Stimulated activated CD8-positive, alpha-beta memory T cell treated with anti-CD3 and anti-CD28 coated beads, Interleukin-7, amount 100 ng/mL, for 4 hours (primary cell): ENCODE data around the gene MRPS6.

ENCODE experiments used
- DNase-seq, 2 donors: peaks; one replicate each; pipeline ENCODE4 v3.0.0-alpha.2; 2020; ENCODE audit warnings: low read depth in 2 of 2

MRPS6 gene

GRCh38 chr21:34132926-34133325 lies 59.5 kb downstream of the MRPS6 start:
- DNase-seq: no peak

GRCh38 chr21:34133392-34133791 lies 60.0 kb downstream of the MRPS6 start:
- DNase-seq: no peak

GRCh38 chr21:34133802-34134201 lies 60.4 kb downstream of the MRPS6 start:
- no peak for DNase-seq

GRCh38 chr21:34135330-34135729 lies 62.0 kb downstream of the MRPS6 start:
- no peak for DNase-seq

- no peak for DNase-seq
Measured at GRCh38 chr21:34141373-34141772, 68.0 kb downstream of the MRPS6 start.

GRCh38 chr21:34143685-34144182 lies 70.4 kb downstream of the MRPS6 start:
- no peak for DNase-seq

GRCh38 chr21:34144224-34144623 lies 70.8 kb downstream of the MRPS6 start:
- no peak for DNase-seq

- DNase-seq: no peak
Measured at GRCh38 chr21:34147792-34148418, 74.5 kb downstream of the MRPS6 start.

- no peak for DNase-seq
Measured at GRCh38 chr21:34148419-34148804, 75.0 kb downstream of the MRPS6 start.

- no peak for DNase-seq
Measured at GRCh38 chr21:34148826-34149558, 75.6 kb downstream of the MRPS6 start.

- DNase-seq: no peak
Measured at GRCh38 chr21:34152500-34152899, 79.1 kb downstream of the MRPS6 start.

GRCh38 chr21:34154878-34155277 lies 81.5 kb downstream of the MRPS6 start:
- no peak for DNase-seq

- DNase-seq: no peak
Measured at GRCh38 chr21:34156957-34157356, 83.6 kb downstream of the MRPS6 start.

GRCh38 chr21:34157521-34157920 lies 84.1 kb downstream of the MRPS6 start:
- DNase-seq: no peak

- DNase-seq: no peak
Measured at GRCh38 chr21:34158866-34159835, 85.8 kb downstream of the MRPS6 start.

- no peak for DNase-seq
Measured at GRCh38 chr21:34166468-34166867, 93.1 kb downstream of the MRPS6 start.

- no peak for DNase-seq
Measured at GRCh38 chr21:34170886-34171285, 97.5 kb downstream of the MRPS6 start.

GRCh38 chr21:34174470-34174869 lies 101.1 kb downstream of the MRPS6 start:
- DNase-seq: no peak

GRCh38 chr21:34176448-34176847 lies 103.1 kb downstream of the MRPS6 start:
- DNase-seq: no peak

GRCh38 chr21:34177919-34178567 lies 104.7 kb downstream of the MRPS6 start:
- no peak for DNase-seq

GRCh38 chr21:34179204-34179935 lies 106.0 kb downstream of the MRPS6 start:
- DNase-seq: no peak
